Stimulated activated naive CD4-positive, alpha-beta T cell (primary cell): ENCODE results near the gene CRISP3.
"Not testable (repeated sequence)": the region's sequence is repeated elsewhere in the genome, so short reads cannot be mapped to it uniquely, and the experiment has no call there.

ENCODE experiments used
- DNase-seq, 6 experiments: peaks; one replicate each; lab custom pipeline; 2025; lab: John Stamatoyannopoulos, UW

The CRISP3 gene

GRCh38 chr6:49744259-49744658 is at the start of gene CRISP3:
Gene CRISP3 (minus strand): TSS chr6:49744388. CDS start chr6:49744367, 21 bp downstream.
- DNase-seq, result no peak

GRCh38 chr6:49790341-49790740 is 46.2 kb upstream of the CRISP3 start:
- DNase-seq, result no peak

- DNase-seq, result no peak
These were observed 43.0 kb upstream of the CRISP3 start, which contains the start of gene PGK2 for GRCh38 chr6:49787176-49787575. Gene PGK2 (minus strand): TSS chr6:49787285. CDS start chr6:49787187, 98 bp downstream.

GRCh38 chr6:49784272-49784671 is 40.1 kb upstream of the CRISP3 start:
- DNase-seq, result no peak

GRCh38 chr6:49782725-49783124 is 38.5 kb upstream of the CRISP3 start:
- DNase-seq, result no peak

GRCh38 chr6:49782293-49782692 is 38.1 kb upstream of the CRISP3 start:
- no peak for DNase-seq

- no peak for DNase-seq
These were observed 32.3 kb upstream of the CRISP3 start for GRCh38 chr6:49776444-49776843.

GRCh38 chr6:49775043-49775442 is 30.9 kb upstream of the CRISP3 start:
- no peak for DNase-seq

- no peak for DNase-seq
These were observed 28.1 kb upstream of the CRISP3 start for GRCh38 chr6:49772285-49772684.

GRCh38 chr6:49766762-49767161 is 22.6 kb upstream of the CRISP3 start:
- DNase-seq, result no peak

GRCh38 chr6:49764571-49765236 is 20.5 kb upstream of the CRISP3 start:
- no peak for DNase-seq

- DNase-seq, result no peak
These were observed 759 bp downstream of the CRISP3 start for GRCh38 chr6:49743429-49743828.

- DNase-seq, result no peak
These were observed 4.8 kb downstream of the CRISP3 start for GRCh38 chr6:49739423-49739822.

- DNase-seq, result no peak
These were observed 8.1 kb downstream of the CRISP3 start for GRCh38 chr6:49736017-49736508.

- no peak for DNase-seq
These were observed 10.5 kb downstream of the CRISP3 start for GRCh38 chr6:49733680-49734079.

- DNase-seq, result no peak
These were observed 11.4 kb downstream of the CRISP3 start for GRCh38 chr6:49732781-49733180.

- no peak for DNase-seq
These were observed 13.9 kb downstream of the CRISP3 start for GRCh38 chr6:49730251-49730650.

- DNase-seq, result not testable (repeated sequence)
These were observed 20.3 kb downstream of the CRISP3 start for GRCh38 chr6:49723917-49724316.

GRCh38 chr6:49721297-49721696 is 22.9 kb downstream of the CRISP3 start:
- DNase-seq, result no peak

- no peak for DNase-seq
These were observed 23.8 kb downstream of the CRISP3 start for GRCh38 chr6:49720372-49720771.

- DNase-seq, result no peak
These were observed 30.8 kb downstream of the CRISP3 start, which contains the start of gene CRISP2 for GRCh38 chr6:49713346-49713745. Gene CRISP2 (minus strand): TSS chr6:49713543. CDS start chr6:49709196, 4,347 bp downstream.

GRCh38 chr6:49698478-49698877 is 45.7 kb downstream of the CRISP3 start:
- no peak for DNase-seq

- no peak for DNase-seq
These were observed 50.7 kb downstream of the CRISP3 start for GRCh38 chr6:49693512-49693911.

GRCh38 chr6:49692534-49692933 is 51.7 kb downstream of the CRISP3 start:
- no peak for DNase-seq
